Measurements from ENCODE around the gene LPO. TPM values are rescaled to one million over a fixed set of nuclear protein-coding genes. Genes with fewer than 3 reads are reported as not detected.
A peak's percentile ranks its signal among the peaks of the same experiment; 100 is the strongest.

Gene LPO
- total RNA-seq, 1 donor from 2014 or later = 0.27 TPM

- Mint-ChIP-seq H3K36me3 (no peaks in the 10 kb centered on the region), H3K27me3 (ENCODE audit: low read depth) (peaks cover 50% of the 10 kb centered on the region), H3K27ac (no peak overlapping the region), H3K4me3 (no peak overlapping the region), H3K4me1 (no peaks in the 10 kb centered on the region), H3K9me3 (no peaks in the 10 kb centered on the region)
- DNase-seq (ENCODE audit: low spot score in 2 of 2, unreplicated experiment in 2 of 2) = peak in 1 of 2 experiments; percentile 33
- no peak for TF ChIP-seq CTCF (IDR thresholded peaks at IDR 0.05; ENCODE audit: unreplicated experiment)
Measured at GRCh38 chr17:58267347-58268324, 29.3 kb downstream of the LPO start.

- H3K9me3 Mint-ChIP-seq = no peaks in the 10 kb centered on the region
- peaks cover 49% of the 10 kb centered on the region for H3K27me3 Mint-ChIP-seq (ENCODE audit: low read depth)
- H3K27ac Mint-ChIP-seq = no peak overlapping the region
- peak in 1 of 2 experiments; percentile 22 for DNase-seq (ENCODE audit: low spot score in 2 of 2, unreplicated experiment in 2 of 2)
- no peak overlapping the region for H3K4me3 Mint-ChIP-seq
- no peak for TF ChIP-seq CTCF (IDR thresholded peaks at IDR 0.05; ENCODE audit: unreplicated experiment)
- H3K36me3 Mint-ChIP-seq = no peaks in the 10 kb centered on the region
- H3K4me1 Mint-ChIP-seq = no peaks in the 10 kb centered on the region
Measured at GRCh38 chr17:58268326-58268725, 29.9 kb downstream of the LPO start.

GRCh38 chr17:58268774-58269556 lies 30.6 kb downstream of the LPO start:
- DNase-seq (ENCODE audit: low spot score in 2 of 2, unreplicated experiment in 2 of 2) = no peak
- TF ChIP-seq CTCF (IDR thresholded peaks at IDR 0.05; ENCODE audit: unreplicated experiment) = no peak
- no peaks in the 10 kb centered on the region for H3K36me3 Mint-ChIP-seq
- H3K9me3 Mint-ChIP-seq = no peaks in the 10 kb centered on the region
- H3K27ac Mint-ChIP-seq = no peak overlapping the region
- H3K4me3 Mint-ChIP-seq = no peak overlapping the region
- H3K27me3 Mint-ChIP-seq (ENCODE audit: low read depth) = peaks cover 47% of the 10 kb centered on the region
- H3K4me1 Mint-ChIP-seq = no peaks in the 10 kb centered on the region

GRCh38 chr17:58269557-58270291 lies 31.3 kb downstream of the LPO start:
- DNase-seq (ENCODE audit: low spot score in 2 of 2, unreplicated experiment in 2 of 2) = no peak
- Mint-ChIP-seq H3K27me3 (ENCODE audit: low read depth) (peaks cover 42% of the 10 kb centered on the region), H3K4me3 (no peak overlapping the region), H3K27ac (no peak overlapping the region), H3K36me3 (no peaks in the 10 kb centered on the region), H3K9me3 (no peaks in the 10 kb centered on the region), H3K4me1 (no peaks in the 10 kb centered on the region)
- TF ChIP-seq CTCF (IDR thresholded peaks at IDR 0.05; ENCODE audit: unreplicated experiment) = no peak

- H3K4me3 Mint-ChIP-seq = no peak overlapping the region
- no peak for DNase-seq (ENCODE audit: low spot score in 2 of 2, unreplicated experiment in 2 of 2)
- no peaks in the 10 kb centered on the region for H3K36me3 Mint-ChIP-seq
- peaks cover 39% of the 10 kb centered on the region for H3K27me3 Mint-ChIP-seq (ENCODE audit: low read depth)
- H3K4me1 Mint-ChIP-seq = no peaks in the 10 kb centered on the region
- TF ChIP-seq CTCF (IDR thresholded peaks at IDR 0.05; ENCODE audit: unreplicated experiment) = no peak
- no peak overlapping the region for H3K27ac Mint-ChIP-seq
- no peaks in the 10 kb centered on the region for H3K9me3 Mint-ChIP-seq
Measured at GRCh38 chr17:58270476-58271215, 32.3 kb downstream of the LPO start.
